Measurements from ENCODE around the gene APOD.

DNA sequence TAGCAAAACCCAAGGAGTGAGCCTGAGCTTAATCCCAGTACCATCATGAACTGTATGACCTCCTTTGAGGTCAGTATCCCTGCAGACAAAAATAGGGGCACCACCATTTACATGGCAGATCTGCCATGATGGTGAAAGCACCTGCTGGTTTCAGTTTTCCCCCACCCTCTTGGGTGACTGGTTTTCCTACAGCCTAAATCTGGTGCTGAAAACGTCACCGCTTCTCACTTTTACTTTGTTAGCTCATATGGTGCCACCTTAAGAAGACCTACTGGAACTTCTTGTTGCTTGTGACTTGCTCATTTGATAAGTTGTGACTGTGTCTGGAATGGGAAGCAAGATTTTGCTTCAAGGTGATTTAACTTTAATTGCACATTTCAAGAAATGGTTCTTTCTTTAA, 45.7 kb downstream of the APOD start:
- TF ChIP-seq RFX5 (IDR thresholded peaks at IDR 0.05; ENCODE audit: low read depth, low read length) (no peak), POLR2A (IDR thresholded peaks at IDR 0.05; ENCODE audit: low read depth, low read length) (no peak), RAD21 (IDR thresholded peaks at IDR 0.05; ENCODE audit: low read length) (no peak), CHD1 (IDR thresholded peaks at IDR 0.05; ENCODE audit: low read depth, low read length) (no peak), SMC3 (IDR thresholded peaks at IDR 0.05; ENCODE audit: low read depth, low read length) (no peak), FOS (IDR thresholded peaks at IDR 0.05; ENCODE audit: low read depth, low read length) (no peak), RCOR1 (IDR thresholded peaks at IDR 0.05; ENCODE audit: insufficient replicate concordance, low read length) (no peak), BHLHE40 (IDR thresholded peaks at IDR 0.05; ENCODE audit: low read depth, low read length) (no peak)
- TF ChIP-seq, protein P1, sequence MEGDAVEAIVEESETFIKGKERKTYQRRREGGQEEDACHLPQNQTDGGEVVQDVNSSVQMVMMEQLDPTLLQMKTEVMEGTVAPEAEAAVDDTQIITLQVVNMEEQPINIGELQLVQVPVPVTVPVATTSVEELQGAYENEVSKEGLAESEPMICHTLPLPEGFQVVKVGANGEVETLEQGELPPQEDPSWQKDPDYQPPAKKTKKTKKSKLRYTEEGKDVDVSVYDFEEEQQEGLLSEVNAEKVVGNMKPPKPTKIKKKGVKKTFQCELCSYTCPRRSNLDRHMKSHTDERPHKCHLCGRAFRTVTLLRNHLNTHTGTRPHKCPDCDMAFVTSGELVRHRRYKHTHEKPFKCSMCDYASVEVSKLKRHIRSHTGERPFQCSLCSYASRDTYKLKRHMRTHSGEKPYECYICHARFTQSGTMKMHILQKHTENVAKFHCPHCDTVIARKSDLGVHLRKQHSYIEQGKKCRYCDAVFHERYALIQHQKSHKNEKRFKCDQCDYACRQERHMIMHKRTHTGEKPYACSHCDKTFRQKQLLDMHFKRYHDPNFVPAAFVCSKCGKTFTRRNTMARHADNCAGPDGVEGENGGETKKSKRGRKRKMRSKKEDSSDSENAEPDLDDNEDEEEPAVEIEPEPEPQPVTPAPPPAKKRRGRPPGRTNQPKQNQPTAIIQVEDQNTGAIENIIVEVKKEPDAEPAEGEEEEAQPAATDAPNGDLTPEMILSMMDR (conservative IDR thresholded peaks at IDR 0.05; ENCODE audit: low read depth, low read length), result no peak

Data from IMR-90 (cell line).